HCT116 (cell line): ENCODE measurements around the gene TEX22.

Experiments
- CTCF ChIP-seq, 3 experiments: fragments of 200-600 bp in 1 of 3; sonication (generic) in 1 of 3; IDR thresholded peaks in 2 of 3; conservative IDR thresholded peaks in 1 of 3; 2 replicates each; pipeline ENCODE4 v1.5.1; 2012 to 2017; ENCODE audit warnings: low read depth in 2 of 3, low read length in 2 of 3, antibody characterized with exemption in 1 of 3, borderline replicate concordance in 1 of 3, control low read depth in 1 of 3, mild to moderate bottlenecking in 1 of 3, mixed read lengths in 1 of 3, mixed run types in 1 of 3, moderate library complexity in 1 of 3; ENCODE audit not compliant: insufficient read depth in 1 of 3
- ELF1 ChIP-seq: IDR thresholded peaks from 2 replicates; pipeline ENCODE4 v1.6.1; 2012; ENCODE audit warnings: low read depth, borderline replicate concordance
- EZH2 ChIP-seq: fragments of 200-600 bp; sonication (generic); IDR thresholded peaks from 2 replicates; pipeline ENCODE4 v1.6.1; 2017; ENCODE audit warnings: antibody characterized with exemption, mixed run types
- POLR2A ChIP-seq: IDR thresholded peaks from 2 replicates; pipeline ENCODE4 v1.7.0; 2011; ENCODE audit warnings: borderline replicate concordance; ENCODE audit not compliant: insufficient read depth, insufficient read length; ENCODE audit errors: extremely low read depth
- SIN3A ChIP-seq: IDR thresholded peaks from 2 replicates; pipeline ENCODE4 v1.6.1; 2012; ENCODE audit warnings: low read depth
- SRF ChIP-seq: IDR thresholded peaks from 2 replicates; pipeline ENCODE4 v1.6.1; 2012; ENCODE audit warnings: low read depth
- TCF7L2 ChIP-seq: IDR thresholded peaks from 2 replicates; pipeline ENCODE4 v1.7.0; 2011; ENCODE audit warnings: borderline replicate concordance, inconsistent platforms; ENCODE audit not compliant: insufficient read depth, insufficient read length; ENCODE audit errors: extremely low read depth
- YY1 ChIP-seq: IDR thresholded peaks from 2 replicates; pipeline ENCODE4 v1.6.1; 2011; ENCODE audit warnings: low read length, low read depth, moderate library complexity, mild to moderate bottlenecking; ENCODE audit not compliant: insufficient replicate concordance; ENCODE audit errors: extremely low read depth
- ZFX ChIP-seq: fragments of 450-650 bp; IDR thresholded peaks from 2 replicates; pipeline ENCODE4 v1.6.1; 2017

- TF ChIP-seq POLR2A (no peak), CTCF (IDR thresholded peaks at IDR 0.05 in 2 of 3, conservative IDR thresholded peaks at IDR 0.05 in 1 of 3; ENCODE audit: borderline replicate concordance in 1 of 3, insufficient read depth in 1 of 3, low read depth in 2 of 3, low read length in 2 of 3) (no peak), ZFX (no peak), ELF1 (no peak), TCF7L2 (no peak), SRF (no peak), SIN3A (no peak), EZH2 (no peak), YY1 (no peak)
Observed at GRCh38 chr14:105381446-105382342, 16.6 kb upstream of the TEX22 start.
